ENCODE results near the gene CRYBA2.

CRYBA2 gene

GRCh38 chr2:218982586-218983262 lies 10.5 kb downstream of the CRYBA2 start:
- DNase-seq (ENCODE audit: low read depth in 2 of 3, low spot score in 1 of 3): no peak

- DNase-seq (ENCODE audit: low read depth in 2 of 3, low spot score in 1 of 3): no peak
Observed at GRCh38 chr2:218981881-218982585, 11.2 kb downstream of the CRYBA2 start.

GRCh38 chr2:218981390-218981880 lies 11.8 kb downstream of the CRYBA2 start:
- no peak for DNase-seq (ENCODE audit: low read depth in 2 of 3, low spot score in 1 of 3)

- DNase-seq (ENCODE audit: low read depth in 2 of 3, low spot score in 1 of 3): no peak
Observed at GRCh38 chr2:218980735-218981389, 12.4 kb downstream of the CRYBA2 start.

GRCh38 chr2:218979846-218980734 lies 13.1 kb downstream of the CRYBA2 start:
- DNase-seq (ENCODE audit: low read depth in 2 of 3, low spot score in 1 of 3): peak; percentile 77 to 82 (median 77)

- DNase-seq (ENCODE audit: low read depth in 2 of 3, low spot score in 1 of 3): no peak
Observed at GRCh38 chr2:218975060-218975777, 18.0 kb downstream of the CRYBA2 start.

- DNase-seq (ENCODE audit: low read depth in 2 of 3, low spot score in 1 of 3): no peak
Observed at GRCh38 chr2:218970894-218971293, 22.3 kb downstream of the CRYBA2 start.

GRCh38 chr2:218964041-218964771 lies 29.0 kb downstream of the CRYBA2 start:
- DNase-seq (ENCODE audit: low read depth in 2 of 3, low spot score in 1 of 3): no peak

GRCh38 chr2:218963601-218964000 lies 29.6 kb downstream of the CRYBA2 start:
- DNase-seq (ENCODE audit: low read depth in 2 of 3, low spot score in 1 of 3): no peak

GRCh38 chr2:218962859-218963492 lies 30.2 kb downstream of the CRYBA2 start:
- no peak for DNase-seq (ENCODE audit: low read depth in 2 of 3, low spot score in 1 of 3)

- no peak for DNase-seq (ENCODE audit: low read depth in 2 of 3, low spot score in 1 of 3)
Observed at GRCh38 chr2:218961651-218962570, 31.3 kb downstream of the CRYBA2 start.

- DNase-seq (ENCODE audit: low read depth in 2 of 3, low spot score in 1 of 3): no peak
Observed at GRCh38 chr2:218961229-218961628, 32.0 kb downstream of the CRYBA2 start.

GRCh38 chr2:218960309-218961165 lies 32.7 kb downstream of the CRYBA2 start:
- no peak for DNase-seq (ENCODE audit: low read depth in 2 of 3, low spot score in 1 of 3)

- DNase-seq (ENCODE audit: low read depth in 2 of 3, low spot score in 1 of 3): no peak
Observed at GRCh38 chr2:218959761-218960308, 33.4 kb downstream of the CRYBA2 start.

GRCh38 chr2:218959141-218959731 lies 34.0 kb downstream of the CRYBA2 start, which contains the start of gene CDK5R2:
Gene CDK5R2, plus strand, starts transcription at chr2:218959666. Its CDS starts 155 bp downstream, at chr2:218959821.
- DNase-seq (ENCODE audit: low read depth in 2 of 3, low spot score in 1 of 3): peak; percentile 67 to 83 (median 74)

GRCh38 chr2:218958276-218958675 lies 34.9 kb downstream of the CRYBA2 start:
- DNase-seq (ENCODE audit: low read depth in 2 of 3, low spot score in 1 of 3): no peak

Measured in stimulated activated CD4-positive, alpha-beta T cell treated with anti-CD3 and anti-CD28 coated beads, Interleukin-12 subunit alpha, Interleukin-12 subunit beta, amount 100 ng/mL, for 48 hours (primary cell).